DOHH2 (cell line): ENCODE results near the gene ARL14EP.

Experiments used
- H3F3A ChIP-seq: fragments of 200-600 bp; sonication (generic), shearing (Covaris generic); 2 replicates; pipeline ENCODE4 v1.6.0; 2016; ENCODE audit warnings: antibody characterized with exemption, mild to moderate bottlenecking; ENCODE audit not compliant: control insufficient read depth, insufficient read depth
- H3K27ac ChIP-seq: fragments of 200-600 bp; sonication (generic); 2 replicates; pipeline ENCODE4 v1.5.1; 2014; ENCODE audit warnings: low read depth, mild to moderate bottlenecking, low read length, moderate library complexity
- H3K27me3 ChIP-seq: fragments of 200-600 bp; sonication (generic); 2 replicates; pipeline ENCODE4 v1.6.1; 2014; ENCODE audit warnings: mild to moderate bottlenecking, low read length, mixed read lengths; ENCODE audit not compliant: control insufficient read depth
- H3K36me3 ChIP-seq: fragments of 200-600 bp; sonication (generic); 2 replicates; pipeline ENCODE4 v1.6.1; 2014; ENCODE audit warnings: mild to moderate bottlenecking, low read length, moderate library complexity, mixed read lengths; ENCODE audit not compliant: control insufficient read depth
- H3K4me1 ChIP-seq: fragments of 200-600 bp; sonication (generic); 2 replicates; pipeline ENCODE4 v1.6.1; 2014; ENCODE audit warnings: mild to moderate bottlenecking, low read length, mixed read lengths; ENCODE audit not compliant: control insufficient read depth
- H3K4me2 ChIP-seq: fragments of 200-600 bp; sonication (generic); 2 replicates; pipeline ENCODE4 v1.6.0; 2014; ENCODE audit warnings: mild to moderate bottlenecking, low read length, moderate library complexity
- H3K4me3 ChIP-seq: fragments of 200-600 bp; sonication (generic); 2 replicates; pipeline ENCODE4 v1.5.1; 2014; ENCODE audit warnings: mild to moderate bottlenecking, low read length, mixed read lengths
- H3K79me2 ChIP-seq: fragments of 200-600 bp; sonication (generic); 2 replicates; pipeline ENCODE4 v1.6.1; 2014; ENCODE audit warnings: mild to moderate bottlenecking, low read length, mixed read lengths; ENCODE audit not compliant: control insufficient read depth
- H3K9me2 ChIP-seq: fragments of 200-600 bp; sonication (generic); replicated peaks from 2 replicates; pipeline ENCODE4 v1.6.1; 2014; ENCODE audit warnings: mild to moderate bottlenecking, low read length, mixed read lengths; ENCODE audit not compliant: control insufficient read depth
- H3K9me3 ChIP-seq: fragments of 200-600 bp; sonication (generic); 2 replicates; pipeline ENCODE4 v1.6.1; 2014; ENCODE audit warnings: antibody characterized with exemption, low read length, mixed read lengths; ENCODE audit not compliant: control insufficient read depth, insufficient read depth
- H4K20me1 ChIP-seq: fragments of 200-600 bp; sonication (generic); 2 replicates; pipeline ENCODE4 v1.6.0; 2014; ENCODE audit warnings: low read depth, mild to moderate bottlenecking, antibody characterized with exemption, low read length, moderate library complexity; ENCODE audit not compliant: control insufficient read depth, insufficient read depth
- EZH2phosphoT487 ChIP-seq: fragments of 200-600 bp; sonication (generic); IDR thresholded peaks from 2 replicates; pipeline ENCODE4 v1.6.1; 2017; ENCODE audit warnings: borderline replicate concordance, mild to moderate bottlenecking, antibody characterized with exemption, low read length, moderate library complexity, mixed read lengths
- TF ChIP-seq, protein P1 (sequence below): fragments of 200-600 bp; sonication (generic); IDR thresholded peaks from one replicate; pipeline ENCODE4 v1.5.1; 2014; ENCODE audit warnings: antibody characterized with exemption, mild to moderate bottlenecking, low read depth, low read length; ENCODE audit not compliant: poor library complexity, severe bottlenecking

The ARL14EP gene

GRCh38 chr11:30344085-30344484 lies 21.2 kb downstream of the ARL14EP start:
- peaks cover 38% of the 10 kb centered on the region for H3F3A ChIP-seq
- H3K27ac ChIP-seq = peak overlapping the region; percentile 99
- no peaks in the 10 kb centered on the region for H4K20me1 ChIP-seq
- H3K9me2 ChIP-seq = no peaks in the 10 kb centered on the region
- TF ChIP-seq, protein P1, sequence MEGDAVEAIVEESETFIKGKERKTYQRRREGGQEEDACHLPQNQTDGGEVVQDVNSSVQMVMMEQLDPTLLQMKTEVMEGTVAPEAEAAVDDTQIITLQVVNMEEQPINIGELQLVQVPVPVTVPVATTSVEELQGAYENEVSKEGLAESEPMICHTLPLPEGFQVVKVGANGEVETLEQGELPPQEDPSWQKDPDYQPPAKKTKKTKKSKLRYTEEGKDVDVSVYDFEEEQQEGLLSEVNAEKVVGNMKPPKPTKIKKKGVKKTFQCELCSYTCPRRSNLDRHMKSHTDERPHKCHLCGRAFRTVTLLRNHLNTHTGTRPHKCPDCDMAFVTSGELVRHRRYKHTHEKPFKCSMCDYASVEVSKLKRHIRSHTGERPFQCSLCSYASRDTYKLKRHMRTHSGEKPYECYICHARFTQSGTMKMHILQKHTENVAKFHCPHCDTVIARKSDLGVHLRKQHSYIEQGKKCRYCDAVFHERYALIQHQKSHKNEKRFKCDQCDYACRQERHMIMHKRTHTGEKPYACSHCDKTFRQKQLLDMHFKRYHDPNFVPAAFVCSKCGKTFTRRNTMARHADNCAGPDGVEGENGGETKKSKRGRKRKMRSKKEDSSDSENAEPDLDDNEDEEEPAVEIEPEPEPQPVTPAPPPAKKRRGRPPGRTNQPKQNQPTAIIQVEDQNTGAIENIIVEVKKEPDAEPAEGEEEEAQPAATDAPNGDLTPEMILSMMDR = no peak
- no peak for TF ChIP-seq EZH2phosphoT487
- H3K36me3 ChIP-seq = peaks cover 49% of the 10 kb centered on the region
- H3K79me2 ChIP-seq = peaks cover 13% of the 10 kb centered on the region
- peaks cover 66% of the 10 kb centered on the region for H3K4me1 ChIP-seq
- H3K4me3 ChIP-seq = peak overlapping the region; percentile 66
- H3K27me3 ChIP-seq = no peaks in the 10 kb centered on the region
- H3K4me2 ChIP-seq = peak overlapping the region; percentile 77
- peaks cover 5% of the 10 kb centered on the region; the same call in 1 of the 2 replicates for H3K9me3 ChIP-seq

DNA sequence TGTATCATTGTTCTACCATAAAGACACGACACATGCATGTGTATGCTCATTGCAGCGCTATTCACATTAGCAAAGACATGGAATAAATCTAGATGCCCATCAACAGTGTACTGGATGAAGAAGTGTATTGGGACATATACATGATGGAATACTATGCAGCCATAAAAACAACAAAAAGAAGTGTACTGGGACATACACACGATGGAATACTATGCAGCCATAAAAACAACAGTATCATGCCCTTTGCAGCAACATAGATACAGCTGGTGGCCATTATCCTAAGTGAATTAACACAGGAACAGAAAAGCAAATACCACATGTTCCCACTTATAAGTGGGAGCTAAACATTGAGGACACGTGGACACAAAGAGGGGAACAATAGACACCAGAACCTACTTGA lies 22.7 kb downstream of the ARL14EP start:
- Histone ChIP-seq H3K4me2 (no peak overlapping the region), H3F3A (peaks cover 28% of the 10 kb centered on the region), H3K9me3 (peaks cover 5% of the 10 kb centered on the region; the same call in 1 of the 2 replicates), H3K79me2 (peaks cover 8% of the 10 kb centered on the region), H3K36me3 (peaks cover 41% of the 10 kb centered on the region), H3K4me1 (peaks cover 54% of the 10 kb centered on the region), H3K4me3 (no peak overlapping the region), H3K27me3 (no peaks in the 10 kb centered on the region), H3K9me2 (no peaks in the 10 kb centered on the region), H3K27ac (no peak overlapping the region), H4K20me1 (no peaks in the 10 kb centered on the region)
- no peak for TF ChIP-seq EZH2phosphoT487
- TF ChIP-seq, protein P1 = no peak

DNA sequence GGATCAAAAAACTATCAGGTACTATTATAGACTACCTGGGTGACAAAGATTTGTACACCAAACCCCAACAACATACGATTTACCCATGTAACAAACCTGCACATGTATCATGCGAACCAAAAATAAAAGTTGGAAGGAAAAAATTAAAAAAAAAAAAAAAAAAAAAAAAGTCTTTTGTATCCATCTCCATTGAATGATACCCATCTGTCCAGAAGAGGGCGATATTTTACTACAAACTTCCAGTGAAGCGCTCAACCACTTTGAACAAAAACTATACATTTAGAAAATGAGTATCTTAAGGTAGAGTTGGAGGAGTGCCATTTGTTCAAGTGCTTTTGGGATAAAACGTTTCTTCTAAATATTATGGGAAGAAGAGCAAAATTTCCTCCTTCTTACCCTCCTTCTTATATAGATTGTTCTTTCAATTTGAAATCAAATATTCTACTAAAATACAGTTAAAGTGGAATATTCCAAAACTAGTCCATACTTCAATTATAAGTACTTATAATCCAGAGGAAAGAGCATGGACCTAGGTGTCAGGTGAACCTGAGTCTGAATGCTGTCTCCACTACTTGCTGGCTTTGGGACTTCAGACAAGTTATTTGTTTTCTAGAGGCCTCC lies 23.3 kb downstream of the ARL14EP start:
- Histone ChIP-seq H4K20me1 (no peaks in the 10 kb centered on the region), H3K27ac (no peak overlapping the region), H3K9me2 (no peaks in the 10 kb centered on the region), H3K9me3 (peaks cover 5% of the 10 kb centered on the region; the same call in 1 of the 2 replicates), H3K4me3 (no peak overlapping the region), H3K27me3 (no peaks in the 10 kb centered on the region), H3F3A (peaks cover 25% of the 10 kb centered on the region), H3K4me1 (peaks cover 49% of the 10 kb centered on the region), H3K36me3 (peaks cover 36% of the 10 kb centered on the region), H3K4me2 (no peak overlapping the region), H3K79me2 (peaks cover 8% of the 10 kb centered on the region)
- no peak for TF ChIP-seq EZH2phosphoT487
- TF ChIP-seq, protein P1 = peak; percentile 38
